AG09319 (cell line): ENCODE data around the gene EPB41L4B.

Experiments
- DNase-seq: peaks from one replicate; pipeline ENCODE4 v3.0.0-alpha.2; 2010; ENCODE audit warnings: low read depth; ENCODE audit errors: extremely low read depth
- CTCF ChIP-seq: IDR thresholded peaks from 2 replicates; pipeline ENCODE4 v1.5.1; 2011; ENCODE audit warnings: low read depth, mild to moderate bottlenecking, inconsistent platforms, low read length, moderate library complexity

The EPB41L4B gene

GRCh38 chr9:109335121-109335520, 14.3 kb upstream of the EPB41L4B start:
- TF ChIP-seq CTCF: no peak

GRCh38 chr9:109331353-109331752, 10.5 kb upstream of the EPB41L4B start:
- DNase-seq: no peak
- TF ChIP-seq CTCF: no peak

More at GRCh38 chr9:109335121-109335520, 14.3 kb upstream of the EPB41L4B start:
- DNase-seq: no peak

GRCh38 chr9:109329638-109330258, 8.9 kb upstream of the EPB41L4B start:
- DNase-seq: no peak
- no peak for TF ChIP-seq CTCF

- no peak for TF ChIP-seq CTCF
- no peak for DNase-seq
These were observed 8.2 kb upstream of the EPB41L4B start for GRCh38 chr9:109328978-109329637.

GRCh38 chr9:109325089-109325488, 4.2 kb upstream of the EPB41L4B start:
- no peak for TF ChIP-seq CTCF
- DNase-seq: no peak

- no peak for DNase-seq
- no peak for TF ChIP-seq CTCF
These were observed 2.9 kb upstream of the EPB41L4B start for GRCh38 chr9:109323771-109324170.

- TF ChIP-seq CTCF: no peak
- no peak for DNase-seq
These were observed 868 bp upstream of the EPB41L4B start for GRCh38 chr9:109321727-109322126.
